HG03103 (cell line): ENCODE results near the gene ASCC1.

Source experiments
- ATAC-seq: cut with Tn5 transposase; IDR thresholded peaks from one replicate; pipeline ENCODE4 v1.9.1; 2021; ENCODE audit warnings: low read depth; ENCODE audit not compliant: unreplicated experiment

Gene ASCC1

DNA sequence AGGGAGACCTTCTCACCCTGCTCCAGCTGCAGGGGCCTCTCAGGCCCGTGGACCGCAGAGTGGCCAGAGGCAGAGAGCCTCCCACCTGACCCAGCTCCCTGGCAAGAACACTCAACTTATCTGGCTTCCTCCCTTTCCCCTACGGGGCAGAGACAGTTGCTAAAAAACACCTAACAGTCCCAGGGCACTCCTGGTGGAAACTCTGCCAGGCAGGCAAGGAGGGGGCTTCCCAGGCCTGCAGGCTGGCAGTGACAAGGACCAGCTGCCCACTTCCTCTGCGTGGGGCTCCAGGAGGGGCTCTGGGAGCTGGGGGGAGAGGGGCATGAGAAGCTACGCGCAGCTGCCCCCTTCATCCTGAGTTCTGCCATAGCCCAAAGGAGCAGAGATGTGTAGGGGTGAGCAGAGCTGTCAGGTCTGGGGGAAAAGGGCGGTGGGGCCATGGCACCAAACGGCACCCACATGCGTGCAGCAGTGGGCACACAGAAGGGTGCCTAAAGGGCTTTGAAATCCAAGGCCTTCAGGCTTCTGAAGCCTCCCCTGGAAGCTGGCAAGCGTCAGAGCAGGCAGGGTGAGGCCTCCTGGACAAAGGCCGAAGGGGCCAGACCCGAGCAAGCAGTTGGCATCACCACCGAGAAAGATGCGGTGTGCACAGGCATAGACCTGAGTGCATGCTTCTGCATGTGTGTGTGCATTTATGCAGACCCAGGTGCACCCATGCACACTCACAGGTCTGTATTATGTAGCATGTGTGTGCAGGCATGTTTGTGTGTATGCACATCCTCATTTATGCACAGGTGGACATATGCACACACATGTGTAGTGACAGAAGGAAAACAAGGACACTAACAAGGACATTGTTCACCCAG is 142.1 kb downstream of the ASCC1 start:
- ATAC-seq: no peak

DNA sequence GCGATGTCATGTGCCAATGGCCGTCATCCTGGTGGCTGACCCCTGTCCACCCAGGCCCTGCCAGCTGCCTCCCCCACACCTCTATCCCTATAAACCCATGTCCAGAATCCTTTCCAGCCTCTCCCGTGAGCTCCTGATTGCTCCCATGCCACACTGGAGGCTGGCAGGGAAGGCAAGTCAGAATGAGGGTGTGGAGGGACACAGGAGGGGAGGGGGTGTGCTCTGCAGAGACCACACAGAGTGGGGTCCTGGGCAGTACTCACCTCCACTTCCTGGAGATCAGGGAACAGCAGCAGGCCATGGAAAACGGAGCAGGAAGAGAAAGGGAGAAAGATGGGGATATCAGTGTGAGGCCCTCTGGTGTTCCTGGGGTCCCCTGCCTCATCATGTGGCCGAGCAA is 143.4 kb downstream of the ASCC1 start:
- no peak for ATAC-seq

DNA sequence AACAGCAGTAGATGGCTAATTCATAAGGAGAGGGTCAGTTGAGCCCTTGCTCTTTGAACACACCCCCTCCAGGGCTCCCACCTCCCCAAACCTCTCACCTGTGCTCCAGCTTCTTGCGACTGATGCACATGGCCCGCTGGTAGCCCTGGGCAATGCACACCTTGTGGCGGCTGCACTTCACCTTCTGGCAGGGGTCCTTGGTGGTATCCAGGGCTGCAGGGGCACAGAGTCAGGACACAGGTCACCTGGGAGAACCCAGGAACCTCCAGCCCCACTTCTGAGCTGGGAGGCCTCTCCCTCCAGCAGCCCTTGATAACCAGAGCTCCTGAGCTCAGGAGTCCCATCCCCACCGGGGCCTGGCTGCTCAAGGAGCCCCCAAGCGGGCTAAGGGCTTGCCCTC is 144.0 kb downstream of the ASCC1 start:
- ATAC-seq: no peak

DNA sequence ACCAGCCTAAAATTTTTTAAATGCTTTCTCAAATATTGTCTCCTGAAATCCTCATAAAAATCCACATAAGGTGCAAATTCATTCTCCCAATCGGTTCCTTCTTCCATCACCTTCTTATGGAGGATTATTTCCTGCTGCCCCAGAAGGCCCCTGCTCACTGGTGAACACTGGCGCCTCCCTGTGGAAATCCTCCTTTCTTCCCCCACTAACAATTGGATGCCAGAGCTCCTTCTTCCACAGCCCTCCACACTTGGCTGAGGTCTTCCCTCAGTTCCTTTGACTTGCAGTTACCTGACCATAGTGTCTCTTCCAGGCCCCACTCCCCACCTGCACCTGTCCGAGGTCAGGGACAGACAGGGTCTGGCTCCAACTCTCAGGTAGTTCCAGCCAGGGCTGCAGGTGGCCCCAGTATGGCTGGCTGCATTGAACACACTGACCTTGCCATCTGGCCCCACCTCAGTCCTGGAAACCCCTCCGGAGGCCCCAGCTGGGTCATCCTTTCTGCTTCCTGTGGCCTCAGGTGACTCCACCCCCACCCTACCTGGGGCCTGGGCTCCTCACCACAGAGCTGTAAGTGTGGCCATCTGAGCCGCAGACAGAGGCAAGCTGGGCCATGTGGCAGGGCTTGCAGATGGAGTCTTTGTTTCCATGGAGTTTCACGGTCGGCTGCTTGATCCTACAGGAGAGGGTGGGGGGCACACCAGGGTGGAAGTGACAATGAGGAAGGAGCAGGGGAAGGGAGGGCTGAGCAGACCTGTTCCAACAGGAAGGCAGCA is 146.1 kb downstream of the ASCC1 start:
- no peak for ATAC-seq

DNA sequence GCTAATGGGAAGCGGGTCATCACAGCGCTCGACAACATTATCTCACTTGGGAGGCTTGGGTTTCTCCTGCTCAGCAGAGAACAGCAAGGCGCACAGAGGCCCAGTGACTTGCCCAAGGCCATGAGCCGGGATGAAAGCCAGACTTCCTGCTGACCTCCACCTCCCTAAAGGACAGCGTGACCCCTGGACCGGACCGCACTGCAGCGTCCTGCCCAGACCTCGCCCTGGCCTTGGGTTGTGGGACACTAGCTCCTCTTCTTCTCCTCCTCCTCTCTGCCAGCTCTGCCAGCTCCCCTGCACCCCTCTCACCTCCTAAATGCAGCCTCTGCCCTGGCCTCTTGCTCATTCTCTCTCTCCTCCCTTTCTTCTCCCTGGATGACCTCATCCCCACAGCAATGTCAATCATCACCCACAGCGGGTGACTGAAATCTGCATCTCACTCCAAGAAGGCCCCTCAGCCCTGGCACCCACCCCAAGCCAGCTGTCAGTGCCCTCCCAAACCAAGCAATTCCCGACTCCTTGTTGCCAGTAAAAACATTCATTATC is 147.1 kb downstream of the ASCC1 start:
- ATAC-seq: no peak

DNA sequence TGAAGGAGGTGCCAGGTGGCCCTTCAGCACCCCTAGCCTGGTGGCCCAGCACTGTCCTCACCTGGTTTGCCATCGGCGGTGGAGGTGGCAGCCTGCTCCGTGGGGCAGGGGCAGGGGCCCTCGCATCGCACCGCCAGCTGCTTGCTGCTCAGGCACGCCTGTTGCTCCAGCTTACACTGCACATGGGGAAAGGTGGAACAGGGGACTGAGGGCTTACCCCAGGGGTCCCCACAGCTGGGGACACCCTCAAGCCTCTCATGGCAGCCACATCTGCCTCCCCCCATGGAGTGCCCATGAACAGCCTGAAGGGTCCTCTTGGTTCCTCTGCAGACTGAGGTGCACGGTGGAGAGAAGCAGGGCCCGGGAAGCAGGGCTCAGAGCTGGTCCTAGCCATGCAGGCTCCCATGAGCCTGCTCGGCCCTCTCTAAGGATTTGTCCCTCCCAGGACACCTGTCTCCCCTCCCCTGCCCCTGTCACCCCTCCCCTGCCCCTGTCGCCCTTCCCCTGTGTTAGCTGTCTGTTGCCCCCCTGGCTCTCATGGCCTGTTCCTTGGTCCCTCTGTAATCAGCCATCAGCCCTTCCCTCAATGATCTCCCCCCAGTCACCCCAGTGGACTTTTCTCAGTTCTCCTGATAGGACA is 147.8 kb downstream of the ASCC1 start:
- ATAC-seq: no peak

DNA sequence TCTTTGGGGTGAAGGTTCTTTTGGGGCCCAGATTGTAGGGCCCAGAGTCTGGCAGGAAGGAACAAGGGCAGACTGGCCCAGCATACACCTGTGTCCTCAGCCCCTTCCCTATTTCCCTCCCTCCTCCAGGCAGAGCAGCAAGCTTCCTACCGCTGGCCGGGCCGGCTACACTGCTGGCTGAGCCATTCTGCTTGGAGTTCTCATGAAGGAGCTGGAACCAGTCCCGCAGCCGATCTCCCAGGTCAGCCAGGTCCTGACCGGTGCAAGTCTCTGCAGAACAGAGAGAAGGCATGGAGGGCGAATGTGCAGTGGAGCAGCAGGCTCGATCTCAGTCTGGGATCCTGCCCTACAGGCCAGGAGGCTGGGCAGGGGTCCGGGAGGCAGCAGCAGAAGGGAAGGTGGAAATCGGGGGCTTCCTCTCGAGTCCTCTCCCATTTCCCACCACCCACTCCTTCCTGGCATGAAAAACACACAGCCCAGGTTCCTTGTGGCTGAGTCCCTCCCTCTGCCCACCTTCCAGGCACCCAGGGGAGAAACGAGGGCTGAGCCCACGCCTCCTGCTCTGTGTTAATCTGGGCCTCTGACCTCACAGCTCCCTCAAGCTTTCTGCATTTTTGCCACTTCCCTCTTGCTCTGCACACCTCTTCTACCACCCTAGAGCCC is 148.5 kb downstream of the ASCC1 start:
- ATAC-seq: no peak

DNA sequence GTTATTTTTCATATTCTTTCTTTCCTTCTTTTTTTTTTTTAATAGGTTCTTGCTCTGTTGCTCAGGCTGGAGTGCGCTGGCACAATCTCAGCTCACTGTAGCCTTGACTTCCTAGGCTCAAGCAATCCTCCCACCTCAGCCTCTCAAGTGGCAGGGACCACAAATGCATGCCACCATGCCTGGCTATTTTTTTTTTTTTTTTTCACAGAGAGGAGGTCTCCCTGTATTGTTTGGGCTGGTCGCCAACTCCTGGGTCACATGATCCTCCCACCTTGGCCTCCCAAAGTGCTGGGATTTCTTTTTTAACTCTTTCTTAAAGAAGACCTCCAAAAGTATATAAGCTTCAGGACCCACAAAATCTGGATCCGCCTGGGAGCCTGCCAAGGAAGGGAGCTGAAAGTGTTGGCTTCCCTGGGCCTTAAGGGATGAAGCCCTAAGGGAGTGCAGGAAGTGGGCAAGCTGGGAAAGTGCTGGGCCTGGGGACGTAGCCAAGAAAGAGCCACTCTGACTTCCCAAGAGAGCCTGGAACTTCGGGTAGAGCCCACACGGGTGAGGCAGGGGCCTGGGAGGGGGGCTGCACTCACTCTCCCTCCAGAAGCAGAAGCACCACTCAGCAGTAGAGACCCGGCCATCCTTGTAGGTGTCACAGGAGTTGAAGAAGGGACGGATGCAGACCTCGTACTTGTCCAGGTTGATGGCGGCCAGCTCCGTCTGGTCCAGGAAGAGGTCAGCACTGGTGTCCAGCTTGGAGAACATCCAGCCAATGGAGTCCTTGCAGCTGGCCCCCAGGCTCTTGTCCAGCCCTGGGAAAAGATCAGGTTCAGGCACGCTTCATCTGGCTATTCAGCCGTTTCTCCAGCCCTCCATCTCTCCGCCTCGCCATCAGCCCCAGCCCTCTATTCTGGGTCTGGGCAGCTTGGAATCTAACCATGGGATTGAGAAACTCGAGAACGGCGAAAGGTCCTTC is 149.5 kb downstream of the ASCC1 start:
- no peak for ATAC-seq

DNA sequence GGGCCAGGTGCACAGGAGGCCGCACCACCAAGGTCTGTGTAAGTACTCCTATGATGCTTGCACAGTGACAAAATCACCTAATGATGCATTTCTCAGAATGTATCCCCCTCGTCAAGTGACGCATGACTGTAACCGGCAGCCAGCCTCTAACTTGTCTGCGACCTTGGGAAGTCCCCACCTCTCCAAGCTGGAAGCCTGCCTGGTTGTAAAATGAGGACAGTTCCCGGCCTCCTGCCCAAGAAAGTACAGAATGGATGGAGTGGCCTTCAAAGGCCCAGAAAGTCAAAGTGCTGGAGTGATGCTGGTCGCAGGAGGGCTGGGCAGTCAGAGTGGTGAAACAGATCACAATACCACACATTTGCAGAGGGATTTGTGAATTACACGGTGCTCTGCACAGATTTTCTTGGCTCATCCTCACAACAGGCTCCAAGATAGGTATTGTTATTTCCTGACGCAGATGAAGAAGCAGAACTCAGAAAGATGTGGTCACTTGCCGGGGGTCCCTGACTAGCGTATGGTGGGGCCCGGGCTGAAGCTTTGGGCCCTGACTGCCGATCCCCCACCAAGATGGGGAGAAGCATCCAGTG is 150.5 kb downstream of the ASCC1 start:
- ATAC-seq: no peak

DNA sequence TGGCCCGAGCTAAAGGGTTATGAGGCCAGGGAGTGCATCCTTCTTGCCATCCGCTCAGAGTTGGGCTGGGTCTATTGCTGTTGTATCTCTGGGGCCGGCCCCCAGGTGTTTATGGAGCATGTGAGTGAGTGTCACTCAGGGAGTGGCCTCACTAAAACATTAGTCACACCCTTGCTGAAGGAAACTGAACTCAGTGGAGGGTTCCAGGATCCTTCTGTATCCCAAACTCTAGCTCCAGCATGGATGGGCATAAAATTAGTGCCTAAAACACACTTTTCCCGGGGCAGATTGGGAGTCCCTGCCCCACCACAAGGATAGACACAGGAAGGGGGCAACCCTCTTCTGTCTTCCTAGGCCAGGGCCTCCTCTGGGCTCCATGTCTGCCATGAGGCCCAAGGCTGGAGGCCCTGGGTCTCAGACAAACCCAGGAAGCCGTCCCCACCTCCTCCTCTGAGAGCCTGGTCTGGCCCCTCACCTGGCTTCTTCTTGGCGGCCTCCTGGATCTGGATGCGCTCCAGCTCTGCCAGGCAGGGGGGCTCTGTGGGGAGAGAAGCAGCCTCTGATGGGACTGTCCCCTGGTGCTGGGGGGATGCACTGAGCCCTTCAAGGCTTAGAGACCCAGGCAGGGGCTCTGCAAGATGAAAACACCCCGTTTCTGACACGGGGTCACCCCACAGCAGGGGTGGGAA is 152.2 kb downstream of the ASCC1 start:
- no peak for ATAC-seq

DNA sequence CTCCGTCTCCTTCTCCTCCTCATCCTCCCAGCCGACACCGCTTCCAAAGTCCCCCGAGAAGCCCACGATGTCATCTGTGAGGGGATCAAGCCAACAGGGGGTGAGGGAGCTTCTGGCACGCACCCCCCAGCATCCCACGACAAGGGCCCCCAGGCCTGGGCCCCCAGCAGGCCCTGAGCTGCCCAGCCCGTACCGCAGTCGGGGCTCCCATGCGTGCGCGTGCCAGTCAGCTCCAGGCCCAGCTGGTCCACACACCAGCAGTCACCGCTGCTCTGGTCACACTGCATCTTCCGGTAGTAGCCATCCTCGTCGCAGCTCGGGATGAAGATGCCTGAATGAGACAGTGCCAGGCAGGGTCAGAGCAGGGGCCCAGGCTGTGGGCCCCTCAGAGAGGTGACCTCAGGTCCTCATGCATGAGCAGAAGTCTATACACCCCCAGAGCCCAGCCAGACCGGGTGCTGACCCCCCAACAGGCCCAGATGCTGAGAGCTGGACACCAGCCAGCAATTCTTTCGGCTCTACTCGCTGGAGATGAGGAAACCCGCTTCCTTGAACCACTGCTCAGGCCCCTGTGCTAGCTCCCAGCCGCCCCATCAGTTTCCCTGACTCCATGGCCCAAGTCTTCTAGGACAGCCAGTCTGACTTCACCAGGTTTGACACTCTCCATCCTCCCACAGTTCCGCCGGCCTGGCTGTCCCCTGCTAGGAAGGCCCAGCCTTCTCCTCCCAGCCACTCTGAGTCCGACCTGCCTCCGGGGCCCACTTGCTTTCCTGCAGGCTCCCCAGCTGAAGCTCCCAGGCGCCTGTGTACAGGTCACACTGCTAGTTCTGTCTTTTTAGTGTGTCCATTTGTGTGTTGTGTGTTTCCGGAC is 153.0 kb downstream of the ASCC1 start:
- no peak for ATAC-seq

DNA sequence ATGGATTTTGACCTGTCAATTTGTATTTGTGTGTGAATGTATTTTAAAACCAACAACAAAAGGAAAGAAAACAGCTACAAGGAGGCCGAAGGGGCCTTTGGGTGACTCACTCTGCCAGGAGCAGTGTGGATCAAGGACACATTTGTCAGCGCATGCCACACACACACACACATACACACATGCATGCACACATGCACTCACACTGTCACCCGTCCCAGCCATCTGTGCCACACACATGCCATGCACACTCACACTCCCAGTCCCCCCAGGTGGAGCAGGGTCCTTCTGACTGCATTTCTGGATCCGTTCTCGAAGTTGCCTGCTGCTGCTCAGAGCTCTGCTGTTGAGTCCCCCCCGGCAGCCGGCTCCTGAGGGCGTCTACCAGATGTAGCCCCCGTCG is 153.7 kb downstream of the ASCC1 start:
- no peak for ATAC-seq

DNA sequence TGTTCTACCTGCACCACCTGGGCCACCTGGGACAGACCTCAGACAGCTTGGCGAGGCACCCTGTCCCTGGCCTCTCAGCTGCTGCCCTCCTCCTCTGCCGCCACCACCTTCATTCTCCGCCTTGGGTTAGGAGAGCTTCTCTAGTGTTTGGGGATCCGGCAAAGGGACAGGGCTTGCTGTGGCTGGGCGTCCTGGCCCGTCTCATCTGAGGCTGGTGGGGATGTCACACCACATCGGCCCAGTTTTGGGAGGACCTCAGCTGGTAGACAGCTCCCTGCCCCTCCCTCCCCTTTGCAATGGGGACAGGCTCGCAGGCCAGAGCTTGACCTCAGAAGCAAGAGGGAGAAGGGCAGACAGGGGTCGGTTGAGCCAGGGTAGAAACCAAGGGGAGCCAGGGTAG is 154.1 kb downstream of the ASCC1 start:
- no peak for ATAC-seq

DNA sequence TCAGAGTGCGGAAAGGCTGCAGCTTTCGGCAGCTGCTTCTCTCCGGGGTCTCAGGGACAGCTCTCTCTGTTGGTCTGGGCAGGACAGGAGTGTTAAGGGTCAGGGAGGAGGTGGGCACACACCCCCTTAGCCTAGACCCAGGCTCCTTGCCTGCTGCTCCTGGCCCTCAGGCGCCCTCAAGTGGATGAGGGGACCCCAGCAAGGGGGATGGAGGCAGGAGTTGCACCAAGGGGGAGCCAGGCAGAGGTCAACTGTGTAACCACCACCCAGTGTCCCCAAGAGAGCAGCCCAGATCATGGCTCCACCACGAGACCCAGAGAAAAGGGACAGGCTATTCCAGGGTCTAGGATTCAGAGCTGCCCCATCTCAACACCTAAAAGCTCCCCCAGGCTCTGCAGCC is 154.6 kb downstream of the ASCC1 start:
- ATAC-seq: no peak

DNA sequence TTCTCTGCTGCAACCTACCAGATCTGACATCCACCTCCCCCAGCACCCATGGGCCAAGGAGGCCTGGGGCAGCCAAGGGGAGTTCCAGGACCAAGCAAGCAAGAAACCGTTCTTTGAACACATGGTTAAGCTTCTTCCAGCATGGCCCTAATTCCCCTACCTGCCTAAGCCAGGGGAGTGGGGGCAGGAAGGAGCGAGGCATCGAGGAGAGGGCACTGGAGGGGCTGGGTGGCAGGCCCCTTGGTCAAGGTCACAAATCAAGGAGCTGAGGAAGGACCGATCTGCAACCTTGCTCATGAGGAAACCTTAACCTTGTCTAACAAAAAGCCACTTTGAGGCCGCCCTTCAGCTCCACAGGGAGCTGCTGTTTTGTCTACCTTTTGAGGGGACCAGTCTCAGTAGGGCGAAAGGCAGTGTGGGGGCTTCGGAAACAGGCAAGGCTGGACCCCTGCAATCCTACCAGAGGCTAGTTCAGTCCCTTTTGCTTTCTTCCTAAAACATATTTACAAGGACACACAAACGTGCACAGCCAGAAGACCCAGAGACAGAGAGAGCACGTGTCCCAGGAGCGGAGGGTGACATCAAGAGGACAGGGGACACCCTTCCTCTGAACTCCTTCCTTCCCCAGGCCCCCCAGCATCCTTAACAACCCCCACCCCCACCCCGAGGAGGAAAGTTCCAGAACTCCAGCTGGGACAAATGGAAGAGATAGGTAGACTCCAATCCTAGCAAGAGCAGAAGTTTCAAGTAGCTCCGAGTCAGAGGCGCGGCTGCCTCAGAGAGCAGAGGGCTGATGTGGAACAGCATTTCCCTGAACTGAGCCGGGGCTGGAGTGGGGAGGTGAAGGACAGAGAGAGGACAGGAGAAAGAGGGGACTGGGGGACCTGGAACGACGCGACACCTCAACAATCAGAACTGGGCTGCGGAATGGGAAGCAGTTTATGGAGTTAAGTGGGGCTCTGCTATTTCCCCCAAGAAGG is 155.9 kb downstream of the ASCC1 start:
- no peak for ATAC-seq
